GM19099 (cell line): ENCODE data around the gene RACK1.

Source experiments
- POLR2A ChIP-seq: IDR thresholded peaks from 3 replicates; pipeline ENCODE4 v1.6.1; 2011; ENCODE audit warnings: low read depth; ENCODE audit not compliant: insufficient read length; ENCODE audit errors: extremely low read depth

The RACK1 gene

GRCh38 chr5:181221792-181222629, 21.7 kb downstream of the RACK1 start:
- no peak for TF ChIP-seq POLR2A

DNA sequence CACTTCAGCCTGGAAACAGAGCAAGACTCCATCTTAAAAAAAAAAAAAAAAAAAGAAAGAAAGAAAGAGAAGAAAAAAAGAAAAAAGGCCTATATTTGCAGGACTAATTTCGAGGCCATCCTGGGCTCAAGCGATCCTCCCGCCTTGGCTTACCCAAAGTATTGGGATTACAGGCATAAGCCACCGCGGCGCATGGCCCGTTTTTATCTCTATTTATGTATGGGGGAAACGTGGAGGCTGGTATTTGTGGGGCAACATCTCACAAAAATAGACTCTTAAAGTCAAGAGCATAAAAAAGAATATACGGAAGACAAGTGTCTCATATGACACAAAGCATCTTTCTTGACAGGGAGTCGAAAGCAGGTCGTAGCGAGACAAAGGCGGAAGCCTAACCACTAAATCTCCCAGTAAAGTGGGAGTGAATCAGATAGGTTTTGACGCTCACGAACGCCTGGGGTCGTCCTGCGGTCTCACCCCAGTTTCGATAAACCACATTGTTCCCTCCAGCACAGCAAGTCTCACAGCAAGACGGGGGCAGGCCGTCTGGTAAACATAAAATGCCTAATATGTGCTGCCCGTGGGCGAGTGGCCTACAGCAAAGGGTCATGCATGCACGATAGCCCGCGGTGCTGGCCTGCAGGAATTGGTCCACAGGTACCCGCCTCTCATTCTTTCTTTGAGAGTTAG, 22.5 kb downstream of the RACK1 start:
- no peak for TF ChIP-seq POLR2A

GRCh38 chr5:181220178-181220515, 23.6 kb downstream of the RACK1 start:
- no peak for TF ChIP-seq POLR2A

- TF ChIP-seq POLR2A, result no peak
Measured at GRCh38 chr5:181219262-181220177, 24.2 kb downstream of the RACK1 start.

DNA sequence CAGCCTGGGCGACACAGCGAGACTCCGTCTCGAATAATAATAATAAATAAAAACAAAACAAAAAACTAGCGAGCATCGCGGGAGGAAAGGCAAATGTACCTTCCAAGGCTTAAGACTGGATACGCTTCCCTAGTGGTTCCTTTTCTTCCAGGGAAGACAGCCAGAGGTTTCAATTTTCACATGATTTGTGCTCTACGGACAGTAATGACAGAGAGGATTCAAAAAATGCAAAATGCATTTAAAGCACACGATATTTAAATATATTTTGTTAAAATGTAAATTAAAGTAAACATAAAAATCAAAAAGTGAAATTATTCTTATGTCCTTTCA, 24.9 kb downstream of the RACK1 start:
- no peak for TF ChIP-seq POLR2A

- no peak for TF ChIP-seq POLR2A
Measured at GRCh38 chr5:181217803-181218062, 26.0 kb downstream of the RACK1 start.

DNA sequence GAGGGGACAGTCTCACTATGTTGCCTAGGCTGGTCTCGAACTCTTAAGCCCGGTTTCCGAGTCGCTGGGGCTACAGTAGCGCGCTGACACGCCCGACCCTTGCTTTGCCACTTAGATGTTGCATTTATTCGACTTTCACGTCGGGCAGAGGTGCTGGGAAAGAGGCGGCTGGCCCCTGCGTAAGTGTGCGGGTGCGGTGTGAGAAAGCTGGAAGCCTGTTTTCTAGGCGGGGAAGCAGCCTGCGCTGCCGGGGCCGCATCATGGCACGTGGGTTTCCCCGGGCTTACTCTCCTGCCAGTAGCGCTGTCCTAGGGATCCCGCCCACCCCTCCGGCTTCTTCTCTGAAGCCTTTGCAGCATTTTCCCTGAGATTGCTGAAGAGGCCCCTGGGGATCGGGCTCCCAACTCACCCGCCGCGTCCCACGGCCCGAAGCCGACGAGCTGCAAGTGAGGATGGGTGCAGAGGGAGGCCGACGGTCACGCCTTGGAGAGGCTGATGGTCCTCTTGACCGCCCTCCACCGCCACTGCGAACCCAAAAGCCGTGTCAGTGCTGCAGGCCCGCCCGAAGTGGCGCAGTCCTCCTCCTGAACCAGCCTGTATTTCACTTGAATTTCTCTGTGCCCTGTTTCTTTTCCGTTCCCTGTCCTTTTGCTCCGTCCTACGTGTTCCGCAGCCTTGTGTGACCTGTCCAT, 26.4 kb downstream of the RACK1 start:
- TF ChIP-seq POLR2A, result no peak

- no peak for TF ChIP-seq POLR2A
Measured at GRCh38 chr5:181215997-181216989, 27.4 kb downstream of the RACK1 start.

DNA sequence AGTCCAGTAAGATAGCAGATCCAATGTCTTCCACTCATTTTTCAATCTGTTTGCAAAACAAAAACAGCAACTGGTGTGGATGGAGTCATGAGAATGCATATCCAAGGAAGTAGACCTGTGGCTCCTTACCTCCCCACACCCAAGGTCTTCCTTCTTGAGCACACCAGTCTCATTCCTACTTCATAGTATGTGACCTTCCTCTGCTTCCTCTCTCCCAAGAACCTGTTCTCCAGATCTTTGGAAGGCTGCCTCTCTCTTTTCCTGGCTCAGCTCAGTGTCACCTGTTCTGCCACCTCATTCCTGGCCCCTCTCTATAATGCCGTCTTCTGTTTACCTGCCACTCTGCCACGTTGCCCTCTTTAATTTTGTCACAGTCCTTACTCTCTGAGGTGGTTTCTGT, 30.8 kb downstream of the RACK1 start:
- no peak for TF ChIP-seq POLR2A

- TF ChIP-seq POLR2A, result no peak
Measured at GRCh38 chr5:181212080-181212479, 31.6 kb downstream of the RACK1 start.

GRCh38 chr5:181211208-181211607, 32.5 kb downstream of the RACK1 start:
- TF ChIP-seq POLR2A, result no peak

DNA sequence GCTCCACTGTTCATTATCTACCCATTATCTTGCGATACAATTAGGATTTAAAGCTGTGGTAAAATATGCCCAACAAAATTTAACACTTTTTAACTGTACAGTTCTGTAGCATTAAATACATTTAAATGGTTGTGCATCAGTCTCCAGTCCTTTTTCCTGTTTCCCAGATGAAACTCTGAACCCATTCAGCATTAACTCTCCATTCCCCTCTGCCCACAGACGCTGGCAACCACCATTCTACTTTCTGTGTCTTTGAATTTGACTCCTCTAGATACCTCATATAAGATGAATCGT, 35.8 kb downstream of the RACK1 start:
- TF ChIP-seq POLR2A, result no peak

GRCh38 chr5:181207214-181207959, 36.3 kb downstream of the RACK1 start:
- TF ChIP-seq POLR2A, result no peak
